HG03066 (cell line): ENCODE results near the gene KMO.

Experiments used
- ATAC-seq: cut with Tn5 transposase; IDR thresholded peaks from one replicate; pipeline ENCODE4 v1.9.1; 2021; ENCODE audit warnings: low read depth; ENCODE audit not compliant: unreplicated experiment

The KMO gene

GRCh38 chr1:241591736-241592135 lies 59.6 kb downstream of the KMO start:
- ATAC-seq: no peak

- peak; percentile 46 for ATAC-seq
Observed at GRCh38 chr1:241592273-241592958, 60.2 kb downstream of the KMO start.

- ATAC-seq: no peak
Observed at GRCh38 chr1:241593186-241593585, 61.0 kb downstream of the KMO start.

GRCh38 chr1:241596633-241597032 lies 64.5 kb downstream of the KMO start:
- ATAC-seq: no peak

- no peak for ATAC-seq
Observed at GRCh38 chr1:241598249-241598648, 66.1 kb downstream of the KMO start.

- ATAC-seq: peak; percentile 85
Observed at GRCh38 chr1:241600496-241600901, 68.3 kb downstream of the KMO start.

GRCh38 chr1:241603731-241604245 lies 71.6 kb downstream of the KMO start:
- ATAC-seq: no peak

- no peak for ATAC-seq
Observed at GRCh38 chr1:241605146-241605805, 73.1 kb downstream of the KMO start.

- no peak for ATAC-seq
Observed at GRCh38 chr1:241606544-241606943, 74.4 kb downstream of the KMO start.

- ATAC-seq: no peak
Observed at GRCh38 chr1:241607497-241607896, 75.3 kb downstream of the KMO start.

GRCh38 chr1:241608379-241609033 lies 76.3 kb downstream of the KMO start:
- no peak for ATAC-seq

GRCh38 chr1:241610056-241610815 lies 78.1 kb downstream of the KMO start:
- ATAC-seq: no peak

GRCh38 chr1:241611063-241611462 lies 78.9 kb downstream of the KMO start:
- peak; percentile 88 for ATAC-seq

GRCh38 chr1:241611736-241612135 lies 79.6 kb downstream of the KMO start:
- no peak for ATAC-seq

- ATAC-seq: no peak
Observed at GRCh38 chr1:241612533-241613477, 80.6 kb downstream of the KMO start.

GRCh38 chr1:241614144-241614543 lies 82.0 kb downstream of the KMO start:
- no peak for ATAC-seq

- no peak for ATAC-seq
Observed at GRCh38 chr1:241614572-241614971, 82.4 kb downstream of the KMO start.

GRCh38 chr1:241615043-241615974 lies 83.1 kb downstream of the KMO start:
- ATAC-seq: no peak

GRCh38 chr1:241617426-241617825 lies 85.2 kb downstream of the KMO start:
- no peak for ATAC-seq
